T47D (cell line): ENCODE measurements around the gene AMER2.

ENCODE experiments used
- DNase-seq, 2 experiments: peaks; one replicate each; pipeline versions ENCODE4 v3.0.0 to v3.0.0-alpha.2; 2011 to 2012; ENCODE audit warnings: low read depth in 1 of 2, low spot score in 1 of 2
- JUND ChIP-seq: IDR thresholded peaks from 2 replicates; pipeline ENCODE4 v1.6.1; 2012; ENCODE audit warnings: low read depth
- in situ Hi-C: cut with HindIII; loops from 2 replicates; pipeline ENCODE4 v1.10.0; 2016; ENCODE audit warnings: low sequenced_read_pairs, low pct_unique_long_range_greater_than_20kb

AMER2 gene

GRCh38 chr13:25198647-25199046 lies 26.6 kb upstream of the AMER2 start:
- no peak for DNase-seq
- in situ Hi-C loops, result no loop called here
- TF ChIP-seq JUND, result no peak

- no peak for TF ChIP-seq JUND
- in situ Hi-C loops, result no loop called here
- no peak for DNase-seq
Observed at GRCh38 chr13:25196971-25197370, 24.9 kb upstream of the AMER2 start.

DNA sequence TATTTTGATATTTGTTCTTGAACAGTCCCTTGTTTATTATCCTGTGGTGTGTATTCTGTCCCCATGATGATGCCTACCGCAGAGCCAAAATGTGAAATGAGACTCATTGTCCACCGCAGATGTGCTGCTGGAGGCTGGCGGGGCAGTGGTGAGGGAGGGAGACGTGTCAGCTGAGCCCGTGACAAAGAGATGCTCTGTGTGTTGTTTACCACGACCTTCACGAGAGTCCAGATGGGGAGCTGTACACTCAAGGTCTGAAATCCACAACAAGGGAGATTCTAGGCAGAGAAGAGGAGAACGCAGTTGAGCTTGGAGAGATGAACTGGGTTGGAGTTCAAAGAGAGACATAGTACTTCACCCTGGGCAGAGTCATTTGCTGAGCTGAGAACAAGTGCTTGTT lies 20.8 kb upstream of the AMER2 start:
- TF ChIP-seq JUND, result no peak
- DNase-seq, result no peak
- in situ Hi-C loops, result no loop called here

- DNase-seq, result no peak
- in situ Hi-C loops, result no loop called here
- no peak for TF ChIP-seq JUND
Observed at GRCh38 chr13:25192489-25192888, 20.4 kb upstream of the AMER2 start.

DNA sequence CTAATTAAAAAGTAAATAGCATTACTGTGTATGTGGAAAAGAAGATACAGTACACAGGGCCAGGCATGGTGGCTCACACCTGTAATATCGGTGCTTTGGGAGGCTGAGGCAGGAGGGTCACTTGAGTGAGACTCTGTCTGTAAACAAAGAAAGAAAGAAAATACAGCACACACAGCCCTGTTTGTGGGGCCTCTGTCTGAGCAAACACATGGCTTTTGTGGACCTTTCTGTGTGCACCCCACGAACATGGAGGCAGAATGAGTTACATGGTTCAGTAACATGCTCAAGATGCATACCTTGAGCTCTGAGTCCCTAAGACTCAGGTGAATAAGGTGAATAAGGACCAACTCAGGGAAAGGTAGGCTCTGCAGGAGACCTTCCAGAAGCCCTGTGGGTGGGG lies 20.0 kb upstream of the AMER2 start:
- no peak for TF ChIP-seq JUND
- no peak for DNase-seq
- in situ Hi-C loops, result no loop called here

DNA sequence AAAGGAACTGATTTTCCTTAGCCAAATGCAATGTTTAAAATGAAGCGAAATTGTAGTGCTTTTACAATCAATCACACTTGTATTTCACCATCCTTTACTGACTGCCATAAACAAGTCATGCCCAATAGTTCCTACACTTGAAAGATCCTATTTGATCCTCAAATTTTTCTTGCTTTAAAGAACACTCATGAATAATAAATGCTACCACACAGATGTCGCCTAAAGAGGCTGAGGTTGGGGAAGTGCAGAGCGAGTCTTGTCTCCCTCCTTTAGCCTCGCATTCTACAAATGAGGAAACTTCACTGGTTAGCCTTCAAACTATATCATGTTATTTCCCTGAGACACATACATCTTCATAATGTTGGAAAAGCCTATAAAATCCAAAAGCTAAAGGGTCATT lies 18.7 kb upstream of the AMER2 start:
- no peak for TF ChIP-seq JUND
- in situ Hi-C loops, result no loop called here
- no peak for DNase-seq

- no peak for DNase-seq
- in situ Hi-C loops, result no loop called here
- no peak for TF ChIP-seq JUND
Observed at GRCh38 chr13:25190256-25190655, 18.2 kb upstream of the AMER2 start.

- DNase-seq, result no peak
- in situ Hi-C loops, result no loop called here
- no peak for TF ChIP-seq JUND
Observed at GRCh38 chr13:25187596-25187995, 15.5 kb upstream of the AMER2 start.

GRCh38 chr13:25186187-25186586 lies 14.1 kb upstream of the AMER2 start:
- in situ Hi-C loops, result no loop called here
- no peak for DNase-seq
- TF ChIP-seq JUND, result no peak

DNA sequence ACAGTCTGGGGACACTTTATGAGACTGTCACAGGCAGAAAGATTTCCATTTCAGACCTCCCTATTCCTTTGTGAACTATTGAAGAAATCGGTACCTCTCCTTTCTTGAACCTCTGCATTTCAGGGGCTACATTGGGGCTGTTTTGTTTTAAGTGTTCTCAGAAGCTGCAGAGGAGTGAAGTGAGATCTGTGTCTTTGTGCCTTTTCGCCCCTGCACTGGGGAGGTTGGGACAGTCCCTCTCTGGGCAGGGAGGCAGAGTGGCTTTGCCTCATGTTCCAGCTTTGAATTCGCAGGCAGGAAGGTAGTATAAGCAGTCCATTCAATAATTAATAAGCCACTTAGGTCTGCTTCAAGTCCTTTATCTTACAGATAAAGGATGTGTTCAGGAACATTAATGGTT lies 9.5 kb upstream of the AMER2 start:
- in situ Hi-C loops, result no loop called here
- DNase-seq, result no peak
- TF ChIP-seq JUND, result no peak

GRCh38 chr13:25180775-25181537 lies 8.9 kb upstream of the AMER2 start:
- no peak for DNase-seq
- in situ Hi-C loops, result no loop called here
- no peak for TF ChIP-seq JUND

DNA sequence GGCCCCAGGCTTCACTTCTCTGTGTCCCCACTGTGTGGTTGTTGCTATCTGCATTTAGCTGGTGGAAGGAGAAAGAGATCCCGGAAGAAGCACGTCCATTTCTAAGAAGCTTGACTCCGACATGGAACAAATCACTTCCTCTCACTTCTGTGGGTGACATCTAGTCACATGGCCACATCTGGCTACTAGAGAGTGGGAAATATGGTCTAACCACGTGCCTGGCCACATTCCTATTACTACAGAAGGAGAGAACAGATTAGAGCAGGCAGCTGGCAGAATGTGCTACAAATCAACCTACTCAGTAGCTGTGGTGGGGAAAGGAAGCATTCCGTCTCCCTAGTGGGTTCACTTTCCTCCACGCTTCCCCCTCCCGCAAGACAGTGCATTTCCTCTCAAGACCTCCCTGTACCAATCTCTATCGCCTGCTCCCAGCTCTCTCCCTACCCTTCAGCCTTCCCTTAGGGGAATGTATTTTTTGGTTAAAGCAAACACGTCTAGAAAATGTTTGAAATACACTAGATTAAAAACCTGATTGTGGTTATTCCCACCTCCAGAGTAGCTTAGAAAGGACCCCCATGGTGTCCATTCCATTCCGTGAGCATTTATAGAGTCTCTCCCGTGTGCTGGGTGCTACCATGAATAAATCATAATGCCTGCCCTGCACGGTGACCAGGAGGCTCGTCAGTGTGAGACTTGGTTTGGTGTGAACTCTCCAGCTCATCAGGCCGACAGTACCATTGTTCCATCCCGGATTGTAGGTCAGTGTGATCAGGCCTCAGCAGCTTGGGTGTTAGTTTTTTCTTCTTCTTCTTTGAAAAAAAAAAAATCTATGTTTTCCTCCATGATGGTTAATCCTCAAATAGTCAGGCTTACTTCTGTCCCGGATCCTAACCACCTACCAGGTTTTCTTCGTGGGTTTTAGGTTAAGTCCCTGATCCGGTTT lies 8.0 kb upstream of the AMER2 start:
- TF ChIP-seq JUND, result no peak
- in situ Hi-C loops, result no loop called here
- DNase-seq, result no peak

DNA sequence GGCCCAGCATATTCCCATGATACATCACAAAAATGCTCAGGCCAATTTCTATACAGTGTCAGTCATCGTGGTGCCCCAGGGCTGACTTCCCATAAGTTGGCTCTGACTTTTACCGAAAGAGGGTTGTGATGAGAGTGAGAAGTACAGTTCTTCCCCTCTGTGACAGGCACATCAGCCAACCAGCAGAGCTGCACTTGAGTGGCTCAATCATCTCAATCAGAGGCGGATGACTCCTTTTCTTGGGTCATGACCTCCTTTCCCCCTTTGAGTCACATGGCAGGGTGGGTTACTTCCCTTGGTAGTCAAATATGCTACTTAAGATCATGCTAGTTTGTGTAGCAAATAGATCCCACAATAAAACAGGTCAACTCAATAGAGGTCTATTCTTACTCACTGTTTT lies 6.9 kb upstream of the AMER2 start:
- no peak for TF ChIP-seq JUND
- DNase-seq, result no peak
- in situ Hi-C loops, result no loop called here
